H1 (cell line): Measurements from ENCODE around the gene ARL10. TPM values are rescaled to one million over a fixed set of nuclear protein-coding genes. Genes with fewer than 3 reads are reported as not detected.

Experiments used
- CTCF ChIA-PET: fragments of 300-600 bp; sonication (Branson Sonifier 250); formaldehyde crosslinking; loops from one replicate; lab custom pipeline; 2021; ENCODE audit not compliant: partially characterized antibody; lab: Charles Lee
- POLR2A ChIA-PET: fragments of 300-600 bp; sonication (Branson Sonifier 250); formaldehyde crosslinking; loops from one replicate; lab custom pipeline; 2021; ENCODE audit warnings: inconsistent platforms; ENCODE audit not compliant: partially characterized antibody; lab: Charles Lee
- DNase-seq, 2 experiments: peaks; one replicate each; pipeline versions ENCODE4 v3.0.0 to v3.0.0-alpha.2; 2010 to 2022; ENCODE audit warnings: low spot score in 2 of 2, low read depth in 1 of 2, mixed read lengths in 1 of 2
- FAIRE-seq: peaks from 2 replicates; lab custom pipeline; 2011; peaks lifted over from hg19 to GRCh38; lab: Jason Lieb, UNC
- H2AFZ ChIP-seq: 2 replicates; pipeline ENCODE4 v1.8.1; 2012; ENCODE audit warnings: low read length, inconsistent platforms
- H2AK5ac ChIP-seq: 2 replicates; pipeline ENCODE4 v1.6.1; 2013; ENCODE audit warnings: low read depth, low read length
- H2BK120ac ChIP-seq: replicated peaks from 2 replicates; pipeline ENCODE3; 2013; ENCODE audit warnings: low read depth, low read length, inconsistent platforms
- H2BK12ac ChIP-seq: 2 replicates; pipeline ENCODE4 v1.6.1; 2013; ENCODE audit warnings: low read depth, low read length
- H2BK15ac ChIP-seq: 2 replicates; pipeline ENCODE4 v1.6.1; 2013; ENCODE audit warnings: low read length
- H2BK20ac ChIP-seq: 2 replicates; pipeline ENCODE4 v1.6.1; 2013; ENCODE audit warnings: low read length
- H2BK5ac ChIP-seq: 2 replicates; pipeline ENCODE4 v1.6.1; 2013; ENCODE audit warnings: low read depth, low read length
- H3K14ac ChIP-seq: 2 replicates; pipeline ENCODE4 v1.6.1; 2013; ENCODE audit warnings: inconsistent platforms; ENCODE audit not compliant: insufficient read length
- H3K18ac ChIP-seq: 2 replicates; pipeline ENCODE4 v1.6.1; 2013; ENCODE audit warnings: low read length; ENCODE audit errors: extremely low read depth
- H3K23ac ChIP-seq: 2 replicates; pipeline ENCODE4 v1.6.1; 2013; ENCODE audit warnings: inconsistent platforms; ENCODE audit not compliant: insufficient read length
- H3K23me2 ChIP-seq: 2 replicates; pipeline ENCODE4 v1.6.1; 2013; ENCODE audit warnings: low read depth, low read length
- H3K27ac ChIP-seq: 2 replicates; pipeline ENCODE4 v1.6.1; 2011; ENCODE audit warnings: low read depth, low read length, inconsistent platforms
- H3K27me3 ChIP-seq, 4 experiments: replicated peaks in 1 of 4; 1 replicate in 1 of 4; 2 replicates in 3 of 4; pipeline versions ENCODE4 v1.6.1 to v1.8.1; 2011 to 2013; ENCODE audit warnings: low read length in 3 of 4, mild to moderate bottlenecking in 3 of 4, inconsistent platforms in 2 of 4, mixed read lengths in 2 of 4, moderate library complexity in 1 of 4; ENCODE audit not compliant: control insufficient read depth in 3 of 4, insufficient read depth in 3 of 4; ENCODE audit errors: extremely low read depth in 1 of 4
- H3K36me3 ChIP-seq, 4 experiments: 2 replicates each; pipeline versions ENCODE4 v1.6.1 to v1.8.1; 2011 to 2013; ENCODE audit warnings: mild to moderate bottlenecking in 4 of 4, low read length in 3 of 4, moderate library complexity in 2 of 4, control low read depth in 1 of 4, inconsistent platforms in 1 of 4; ENCODE audit not compliant: insufficient read depth in 4 of 4, control insufficient read depth in 2 of 4
- H3K4ac ChIP-seq: replicated peaks from 2 replicates; pipeline ENCODE3; 2013; ENCODE audit warnings: low read length, low read depth, mixed read lengths, inconsistent platforms; ENCODE audit not compliant: insufficient read length
- H3K4me1 ChIP-seq, 4 experiments: replicated peaks in 1 of 4; 1 replicate in 1 of 4; 2 replicates in 3 of 4; pipeline versions ENCODE4 v1.6.1 to v1.8.1; 2011 to 2013; ENCODE audit warnings: low read length in 3 of 4, inconsistent platforms in 2 of 4, mixed read lengths in 1 of 4; ENCODE audit not compliant: insufficient read depth in 4 of 4, control insufficient read depth in 3 of 4
- H3K4me2 ChIP-seq, 2 experiments: 2 replicates each; pipeline versions ENCODE4 v1.6.1 to v1.8.1; 2011 to 2013; ENCODE audit warnings: low read depth in 2 of 2, low read length in 2 of 2, control low read depth in 1 of 2, inconsistent platforms in 1 of 2, mild to moderate bottlenecking in 1 of 2; ENCODE audit not compliant: insufficient read depth in 1 of 2
- H3K4me3 ChIP-seq, 4 experiments: fragments of 200-600, 300-600 bp in 1 of 4; sonication (generic), shearing (Covaris generic), sonication (Bioruptor Twin) in 1 of 4; 2 replicates each; pipeline versions ENCODE4 v1.5.1 to v1.8.1; 2011 to 2016; ENCODE audit warnings: low read length in 4 of 4, low read depth in 3 of 4, control low read depth in 2 of 4, inconsistent platforms in 2 of 4, mild to moderate bottlenecking in 2 of 4, mixed read lengths in 1 of 4, moderate library complexity in 1 of 4; ENCODE audit not compliant: insufficient read depth in 2 of 4; ENCODE audit errors: extremely low read depth in 1 of 4
- H3K56ac ChIP-seq: replicated peaks from 2 replicates; pipeline ENCODE3; 2013; ENCODE audit warnings: low read depth, mild to moderate bottlenecking, mixed read lengths, low read length, inconsistent platforms; ENCODE audit not compliant: insufficient read length
- H3K79me1 ChIP-seq: 2 replicates; pipeline ENCODE4 v1.6.1; 2013; ENCODE audit warnings: low read depth, low read length, control low read depth
- H3K79me2 ChIP-seq, 2 experiments: 2 replicates each; pipeline versions ENCODE4 v1.6.1 to v1.8.1; 2012 to 2013; ENCODE audit warnings: low read length in 2 of 2, mild to moderate bottlenecking in 2 of 2, inconsistent platforms in 1 of 2; ENCODE audit not compliant: insufficient read depth in 2 of 2, control insufficient read depth in 1 of 2
- H3K9ac ChIP-seq, 4 experiments: replicated peaks in 1 of 4; 1 replicate in 1 of 4; 2 replicates in 3 of 4; pipeline versions ENCODE4 v1.6.1 to v1.8.1; 2011 to 2013; ENCODE audit warnings: low read depth in 3 of 4, low read length in 3 of 4, control low read depth in 2 of 4, mild to moderate bottlenecking in 2 of 4, moderate library complexity in 2 of 4, inconsistent platforms in 1 of 4; ENCODE audit errors: extremely low read depth in 1 of 4
- H3K9me3 ChIP-seq, 2 experiments: 2 replicates each; pipeline versions ENCODE4 v1.6.1 to v1.8.1; 2012 to 2013; ENCODE audit warnings: mild to moderate bottlenecking in 2 of 2, moderate library complexity in 2 of 2, control low read depth in 1 of 2, inconsistent platforms in 1 of 2, low read depth in 1 of 2, low read length in 1 of 2, mixed read lengths in 1 of 2; ENCODE audit not compliant: insufficient read depth in 2 of 2
- H4K20me1 ChIP-seq, 2 experiments: replicated peaks in 1 of 2; 2 replicates each; pipeline versions ENCODE3 to v1.8.1; 2011 to 2013; ENCODE audit warnings: inconsistent platforms in 2 of 2, low read length in 2 of 2, mild to moderate bottlenecking in 1 of 2; ENCODE audit not compliant: insufficient read depth in 2 of 2, control insufficient read depth in 1 of 2
- H4K5ac ChIP-seq: 2 replicates; pipeline ENCODE4 v1.6.1; 2013; ENCODE audit warnings: low read length, low read depth, mixed read lengths, inconsistent platforms; ENCODE audit not compliant: insufficient read length
- H4K8ac ChIP-seq: 2 replicates; pipeline ENCODE4 v1.8.0; 2013; ENCODE audit warnings: mild to moderate bottlenecking, moderate library complexity, low read length, inconsistent platforms; ENCODE audit not compliant: insufficient read depth; ENCODE audit errors: extremely low read depth
- H4K91ac ChIP-seq: replicated peaks from 2 replicates; pipeline ENCODE3; 2013; ENCODE audit warnings: low read length, mixed read lengths, inconsistent platforms; ENCODE audit not compliant: insufficient read length
- CHD2 ChIP-seq: IDR thresholded peaks from 2 replicates; pipeline ENCODE4 v1.6.1; 2012; ENCODE audit warnings: low read length, improper control_type of control experiment
- EP300 ChIP-seq, 2 experiments: IDR thresholded peaks; 1 replicate in 1 of 2; 2 replicates in 1 of 2; pipeline ENCODE4 v1.6.1; 2011 to 2012; ENCODE audit warnings: low read depth in 2 of 2, low read length in 2 of 2, mild to moderate bottlenecking in 2 of 2, borderline replicate concordance in 1 of 2, inconsistent platforms in 1 of 2, moderate library complexity in 1 of 2
- JUN ChIP-seq: IDR thresholded peaks from 2 replicates; pipeline ENCODE4 v1.6.1; 2011; ENCODE audit warnings: low read depth, mild to moderate bottlenecking, improper control_type of control experiment, low read length
- JUND ChIP-seq: IDR thresholded peaks from 2 replicates; pipeline ENCODE4 v1.6.1; 2011; ENCODE audit warnings: mild to moderate bottlenecking, improper control_type of control experiment, low read length
- POLR2A ChIP-seq, 2 experiments: IDR thresholded peaks; 1 replicate in 1 of 2; 2 replicates in 1 of 2; pipeline ENCODE4 v1.6.1; 2011; ENCODE audit warnings: low read depth in 2 of 2, low read length in 2 of 2, mild to moderate bottlenecking in 2 of 2; ENCODE audit errors: control extremely low read depth in 1 of 2
- POU5F1 ChIP-seq: IDR thresholded peaks from 2 replicates; pipeline ENCODE4 v1.6.1; 2011; ENCODE audit warnings: low read depth, mild to moderate bottlenecking, low read length, moderate library complexity
- RNF2 ChIP-seq: fragments of 200-900, 300-1000 bp; sonication (generic); IDR thresholded peaks from 2 replicates; pipeline ENCODE4 v1.7.1; 2016; ENCODE audit warnings: borderline replicate concordance, low read depth, mild to moderate bottlenecking, antibody characterized with exemption, low read length; ENCODE audit not compliant: poor library complexity, severe bottlenecking; ENCODE audit errors: missing control alignments
- SIRT6 ChIP-seq: IDR thresholded peaks from one replicate; pipeline ENCODE4 v1.7.1; 2012; ENCODE audit warnings: low read length, inconsistent platforms
- SRF ChIP-seq: IDR thresholded peaks from 2 replicates; pipeline ENCODE4 v1.6.1; 2011; ENCODE audit warnings: mild to moderate bottlenecking, low read depth, low read length, moderate library complexity
- TAF7 ChIP-seq: optimal IDR thresholded peaks from 2 replicates; pipeline ENCODE3; 2011; ENCODE audit warnings: low read depth, mild to moderate bottlenecking, inconsistent platforms, low read length, moderate library complexity, borderline replicate concordance
- TBP ChIP-seq: IDR thresholded peaks from 2 replicates; pipeline ENCODE4 v1.6.1; 2011; ENCODE audit warnings: low read depth, low read length, improper control_type of control experiment
- WGBS, 2 experiments: shearing (Covaris generic) in 1 of 2; methylation state at CpG; one replicate each; pipeline versions ENCODE4 v1.1.6 to v1.1.7; 2013 to 2015; ENCODE audit warnings: low lambda C conversion rate in 2 of 2, mixed read lengths in 2 of 2, inconsistent platforms in 1 of 2, low coverage in 1 of 2, missing lambda C conversion rate in 1 of 2; ENCODE audit not compliant: insufficient replicate concordance in 2 of 2, insufficient coverage in 1 of 2, insufficient read length in 1 of 2; ENCODE audit errors: extremely low coverage in 1 of 2, missing lambda C conversion rate in 1 of 2; 5-methylcytosine and 5-hydroxymethylcytosine counted together
- polyA plus RNA-seq, 7 experiments: library from polyadenylated mRNA; depleted of rRNA in 3 of 7; stranded (reverse) in 5 of 7; unstranded in 2 of 7; fragments of >200 nt in 5 of 7; fragments of 200-250 nt in 2 of 7; gene quantifications; 1 replicate in 5 of 7; 2 replicates in 1 of 7; 4 replicates in 1 of 7; pipeline versions ENCODE4 v1.2.1 to v1.2.3, GENCODE V29; 2011 to 2013; ENCODE audit warnings: missing spikeins in 2 of 7, mixed read lengths in 2 of 7
- total RNA-seq: library from RNA; stranded (reverse); fragmentation: NEBNext Ultra II Directional; extraction: Animal tissue kit (Norgen Biotek cat#: 25700); gene quantifications from 2 replicates; pipeline ENCODE4 v1.2.1, GENCODE V29; 2021
- TF ChIP-seq, protein P1 (sequence below): IDR thresholded peaks from 2 replicates; pipeline ENCODE4 v1.6.1; 2011; ENCODE audit warnings: low read length, improper control_type of control experiment
- TF ChIP-seq, protein P2 (sequence below): IDR thresholded peaks from 2 replicates; pipeline ENCODE4 v1.6.1; 2012; ENCODE audit warnings: inconsistent platforms

Gene ARL10
- total and polyA plus RNA-seq, 2 of the 8 experiments (the other 6 are each of a cell fraction or from before 2014, with no cell fraction given) = 3.1 to 7.4 TPM

DNA sequence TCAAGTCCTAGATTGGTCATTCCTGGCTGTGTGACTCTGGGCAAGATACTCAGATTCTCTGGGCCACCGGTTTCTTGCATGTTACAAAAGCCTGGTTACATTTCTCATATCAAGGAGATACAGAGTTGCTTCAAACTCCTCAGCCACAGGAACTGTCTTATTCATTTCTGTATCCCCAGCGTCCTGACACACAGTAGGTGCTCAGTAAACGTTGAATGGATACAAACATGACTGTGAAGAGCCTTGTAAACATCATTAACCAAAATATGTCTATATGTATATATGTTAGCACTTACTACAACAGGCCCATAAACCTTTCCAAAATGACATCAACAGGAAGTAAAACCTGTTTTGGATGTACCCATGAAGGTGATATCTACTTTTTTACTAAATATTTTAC is 49.4 kb downstream of the ARL10 start:
- H2AK5ac ChIP-seq = no peak overlapping the region
- H2AFZ ChIP-seq = no peak overlapping the region
- H3K36me3 ChIP-seq = 0 out of 8 replicates have a peak, but pooled peaks cover 0 to 2% (median 0%) of the 10 kb centered on the region in 4 experiments
- H3K9ac ChIP-seq = no peak overlapping the region
- WGBS, 2 experiments = 82% methylated on average over 3 of the region's 3 CpGs; no CpG with 5 or more reads in 1 of the 2 experiments
- peaks cover 0 to 3% (median 0%) of the 10 kb centered on the region in 4 experiments; a peak in 4 of 7 replicates for H3K4me1 ChIP-seq
- H2BK15ac ChIP-seq = no peak overlapping the region
- no peak overlapping the region for H3K18ac ChIP-seq
- no peak overlapping the region for H3K4me3 ChIP-seq
- POLR2A ChIA-PET = interaction anchor here (1.4 kb wide), 1 partner anchor 27 kb away, joined by 4 read pairs; the partner anchor contains the start of gene NOP16
- no peak overlapping the region for H4K91ac ChIP-seq
- H2BK20ac ChIP-seq = no peak overlapping the region
- no peak overlapping the region for H3K4me2 ChIP-seq
- FAIRE-seq (no peak), DNase-seq (no peak)
- H3K23me2 ChIP-seq = no peaks in the 10 kb centered on the region; the same call in 1 of the 2 replicates
- H3K79me1 ChIP-seq = no peaks in the 10 kb centered on the region
- no peaks in the 10 kb centered on the region for H3K79me2 ChIP-seq
- H2BK5ac ChIP-seq = no peak overlapping the region
- H3K23ac ChIP-seq = no peak overlapping the region
- no peaks in the 10 kb centered on the region; a peak in 1 of 4 replicates for H3K9me3 ChIP-seq
- H2BK120ac ChIP-seq = no peak overlapping the region
- H4K5ac ChIP-seq = no peak overlapping the region
- no peak overlapping the region for H2BK12ac ChIP-seq
- H3K27me3 ChIP-seq = peaks cover 0 to 11% (median 9%) of the 10 kb centered on the region in 4 experiments; a peak in 6 of 7 replicates
- H4K20me1 ChIP-seq = peaks cover 0 to 2% of the 10 kb centered on the region in 2 experiments
- H3K56ac ChIP-seq = no peak overlapping the region
- H3K4ac ChIP-seq = no peak overlapping the region
- no peak overlapping the region for H3K27ac ChIP-seq
- H3K14ac ChIP-seq = no peak overlapping the region
- H4K8ac ChIP-seq = no peak overlapping the region
- CTCF ChIA-PET = interaction anchor here (1.2 to 1.5 kb wide), 3 partner anchors 32 to 684 kb away, joined by 4 to 7 read pairs (median 4); no protein-coding TSS in a partner anchor
- no peak for TF ChIP-seq POU5F1
- TF ChIP-seq, protein P1, sequence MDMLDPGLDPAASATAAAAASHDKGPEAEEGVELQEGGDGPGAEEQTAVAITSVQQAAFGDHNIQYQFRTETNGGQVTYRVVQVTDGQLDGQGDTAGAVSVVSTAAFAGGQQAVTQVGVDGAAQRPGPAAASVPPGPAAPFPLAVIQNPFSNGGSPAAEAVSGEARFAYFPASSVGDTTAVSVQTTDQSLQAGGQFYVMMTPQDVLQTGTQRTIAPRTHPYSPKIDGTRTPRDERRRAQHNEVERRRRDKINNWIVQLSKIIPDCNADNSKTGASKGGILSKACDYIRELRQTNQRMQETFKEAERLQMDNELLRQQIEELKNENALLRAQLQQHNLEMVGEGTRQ = no peak
- TF ChIP-seq TBP = no peak
- no peak for TF ChIP-seq JUN
- no peak for TF ChIP-seq TAF7
- TF ChIP-seq SIRT6 = no peak
- TF ChIP-seq, protein P2, sequence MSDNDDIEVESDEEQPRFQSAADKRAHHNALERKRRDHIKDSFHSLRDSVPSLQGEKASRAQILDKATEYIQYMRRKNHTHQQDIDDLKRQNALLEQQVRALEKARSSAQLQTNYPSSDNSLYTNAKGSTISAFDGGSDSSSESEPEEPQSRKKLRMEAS = no peak
- no peak for TF ChIP-seq POLR2A (IDR thresholded peaks at IDR 0.05; ENCODE audit: control extremely low read depth in 1 of 2, low read depth in 2 of 2, low read length in 2 of 2)
- TF ChIP-seq SRF = no peak
- no peak for TF ChIP-seq EP300 (IDR thresholded peaks at IDR 0.05; ENCODE audit: borderline replicate concordance in 1 of 2, low read depth in 2 of 2, low read length in 2 of 2)
- TF ChIP-seq RNF2 = no peak
- no peak for TF ChIP-seq CHD2
- TF ChIP-seq JUND = no peak
